GM12878 (cell line): ENCODE data around the gene PPP1R3F. TPM values are rescaled to one million over a fixed set of nuclear protein-coding genes. Genes with fewer than 3 reads are reported as not detected.

Experiments used
- ATAC-seq: fragments of 200-7000 bp; cut with Tn5 transposase; 3 replicates; pipeline ENCODE4 v1.9.1; 2020; ENCODE audit warnings: mild to moderate bottlenecking, moderate library complexity
- BruUV-seq: library from RNA; stranded (reverse); fragments of 400-500 nt; replicated peaks from 2 replicates; lab custom pipeline; 2021; lab: Mats Ljungman, UMichigan
- CTCF ChIA-PET: fragments of 300-600 bp; sonication (Branson Sonifier 250); formaldehyde crosslinking; extraction: SDS; loops from one replicate; lab custom pipeline; 2021; ENCODE audit warnings: inconsistent platforms; lab: Yijun Ruan, JAX
- POLR2A ChIA-PET: fragments of 350-600 bp; formaldehyde crosslinking; extraction: SDS; loops from one replicate; lab custom pipeline; 2021; ENCODE audit warnings: inconsistent platforms; lab: Charles Lee
- RAD21 ChIA-PET: fragments of 300-600 bp; sonication (Branson Sonifier 250); formaldehyde crosslinking; loops from one replicate; lab custom pipeline; 2023; ENCODE audit warnings: antibody characterized with exemption; ENCODE audit not compliant: unreplicated experiment; lab: Charles Lee
- SMC1A ChIA-PET: fragments of 300-600 bp; sonication (Branson Sonifier 250); formaldehyde crosslinking; loops from one replicate; lab custom pipeline; 2023; ENCODE audit not compliant: unreplicated experiment, uncharacterized antibody; lab: Charles Lee
- DNase-seq: peaks from one replicate; pipeline ENCODE4 v3.0.0-alpha.2; 2011; ENCODE audit warnings: low read depth, low spot score
- FAIRE-seq: peaks from 3 replicates; lab custom pipeline; 2011; peaks lifted over from hg19 to GRCh38; lab: Jason Lieb, UNC
- H2AFZ ChIP-seq: 2 replicates; pipeline ENCODE4 v1.6.0; 2011; ENCODE audit warnings: low read depth, low read length, control low read depth; ENCODE audit not compliant: control insufficient read depth
- H3K27ac ChIP-seq: 2 replicates; pipeline ENCODE4 v1.5.1; 2011; ENCODE audit warnings: control low read depth; ENCODE audit not compliant: control insufficient read depth, insufficient read depth
- H3K27me3 ChIP-seq, 2 experiments: replicated peaks in 1 of 2; 2 replicates each; pipeline versions ENCODE4 v1.6.0 to v1.6.1; 2011; ENCODE audit warnings: low read length in 1 of 2; ENCODE audit not compliant: control insufficient read depth in 2 of 2, insufficient read depth in 2 of 2
- H3K36me3 ChIP-seq, 2 experiments: 2 replicates each; pipeline ENCODE4 v1.5.1; 2011; ENCODE audit warnings: low read length in 1 of 2; ENCODE audit not compliant: control insufficient read depth in 2 of 2, insufficient read depth in 2 of 2
- H3K4me1 ChIP-seq: 2 replicates; pipeline ENCODE4 v1.6.1; 2011; ENCODE audit warnings: mild to moderate bottlenecking, low read length, moderate library complexity, mixed read lengths; ENCODE audit not compliant: control insufficient read depth, insufficient read depth
- H3K4me2 ChIP-seq: 2 replicates; pipeline ENCODE4 v1.6.0; 2011; ENCODE audit warnings: control low read depth; ENCODE audit not compliant: control insufficient read depth, insufficient read depth
- H3K4me3 ChIP-seq: fragments of 200-600 bp; sonication (generic); 2 replicates; pipeline ENCODE4 v1.5.1; 2016
- H3K79me2 ChIP-seq: 2 replicates; pipeline ENCODE4 v1.6.0; 2011; ENCODE audit warnings: low read length; ENCODE audit not compliant: control insufficient read depth, insufficient read depth
- H3K9ac ChIP-seq: 2 replicates; pipeline ENCODE4 v1.8.0; 2011; ENCODE audit warnings: low read length, control low read depth, mixed read lengths; ENCODE audit not compliant: control insufficient read depth, insufficient read depth
- H3K9me3 ChIP-seq: replicated peaks from 3 replicates; pipeline ENCODE4 v1.5.1; 2011; ENCODE audit warnings: mild to moderate bottlenecking, low read length; ENCODE audit not compliant: control insufficient read depth, insufficient read depth
- H4K20me1 ChIP-seq: 2 replicates; pipeline ENCODE4 v1.6.0; 2011; ENCODE audit not compliant: control insufficient read depth, insufficient read depth
- CBX5 ChIP-seq: sonication (generic); IDR thresholded peaks from 2 replicates; pipeline ENCODE4 v1.6.1; 2016; ENCODE audit warnings: low read depth, moderate library complexity, mild to moderate bottlenecking, inconsistent platforms
- CREB1 ChIP-seq: IDR thresholded peaks from 2 replicates; pipeline ENCODE4 v1.6.1; 2012; ENCODE audit warnings: low read depth, mild to moderate bottlenecking, inconsistent platforms
- HDGF ChIP-seq: fragments of 450-650 bp; IDR thresholded peaks from 2 replicates; pipeline ENCODE4 v1.6.1; 2016; ENCODE audit warnings: antibody characterized with exemption
- MAX ChIP-seq: IDR thresholded peaks from 2 replicates; pipeline ENCODE4 v1.6.1; 2012; ENCODE audit warnings: low read depth, low read length, improper control_type of control experiment
- MEF2A ChIP-seq: IDR thresholded peaks from 2 replicates; pipeline ENCODE4 v1.6.1; 2011; ENCODE audit warnings: low read depth, mild to moderate bottlenecking, low read length, moderate library complexity; ENCODE audit not compliant: insufficient read depth
- MEF2B ChIP-seq: fragments of 450-650 bp; IDR thresholded peaks from 2 replicates; pipeline ENCODE4 v1.6.1; 2018; ENCODE audit warnings: mild to moderate bottlenecking, moderate library complexity; ENCODE audit not compliant: partially characterized antibody, poor library complexity, severe bottlenecking
- RUNX3 ChIP-seq: IDR thresholded peaks from 2 replicates; pipeline ENCODE4 v1.6.1; 2012; ENCODE audit warnings: low read length, inconsistent platforms
- SRF ChIP-seq, 2 experiments: IDR thresholded peaks; 2 replicates each; pipeline ENCODE4 v1.6.1; 2011; ENCODE audit warnings: low read depth in 2 of 2, low read length in 2 of 2, mild to moderate bottlenecking in 1 of 2, moderate library complexity in 1 of 2
- YY1 ChIP-seq: IDR thresholded peaks from 2 replicates; pipeline ENCODE4 v1.6.1; 2011; ENCODE audit warnings: low read depth, mild to moderate bottlenecking, low read length
- ZNF217 ChIP-seq: fragments of 450-650 bp; IDR thresholded peaks from 2 replicates; pipeline ENCODE4 v1.6.1; 2017; ENCODE audit warnings: antibody characterized with exemption, mild to moderate bottlenecking
- ZZZ3 ChIP-seq: IDR thresholded peaks from 2 replicates; pipeline ENCODE4 v1.6.1; 2011; ENCODE audit warnings: low read depth; ENCODE audit not compliant: control insufficient read depth, insufficient read length
- WGBS: methylation state at CpG from one replicate; pipeline ENCODE4 v1.1.6; 2016; ENCODE audit warnings: low lambda C conversion rate; ENCODE audit not compliant: insufficient replicate concordance, insufficient coverage; ENCODE audit errors: missing lambda C conversion rate; 5-methylcytosine and 5-hydroxymethylcytosine counted together
- in situ Hi-C: fragments of 300-500 bp; cut with MboI; formaldehyde crosslinking; loops from 9 replicates; pipeline ENCODE4 v1.14.3; 2018; ENCODE audit warnings: mixed read lengths
- intact Hi-C: fragments of 100-400 bp; cut with micrococcal nuclease; formaldehyde crosslinking; loops from one replicate; pipeline ENCODE4 v1.14.2; 2022; ENCODE audit not compliant: unreplicated experiment
- polyA plus RNA-seq, 11 experiments: library from polyadenylated mRNA; depleted of rRNA in 4 of 11; unstranded in 6 of 11; stranded (reverse) in 5 of 11; fragments of >200 nt; fragmentation: Nextera tagmentation in 4 of 11; fragmentation: Illumina TruSeq in 1 of 11; extraction: Ambion mirVana in 4 of 11; extraction: Trizol in 1 of 11; gene quantifications; 1 replicate in 1 of 11; 2 replicates in 10 of 11; pipeline versions ENCODE4 v1.2.1 to v1.2.3, GENCODE V29; 2011 to 2016; ENCODE audit warnings: inconsistent platforms in 2 of 11, missing spikeins in 2 of 11, low read depth in 1 of 11
- total RNA-seq, 4 experiments: library from RNA; depleted of rRNA in 3 of 4; stranded (reverse); fragments of >200 nt in 3 of 4; fragmentation: Illumina TruSeq in 1 of 4; extraction: Trizol in 1 of 4; gene quantifications; 2 replicates each; pipeline versions ENCODE4 v1.2.1 to v1.2.3, GENCODE V29; 2013 to 2021

PPP1R3F gene
- total and polyA plus RNA-seq, 10 of the 15 experiments (the other 5 are each of a cell fraction or from before 2014, with no cell fraction given) = 0.18 to 4.4 (median 1.00) TPM

- TF ChIP-seq MEF2A (no peak), ZZZ3 (no peak), YY1 (no peak), MAX (no peak)
Observed at GRCh38 chrX:49250578-49250977, 19.0 kb upstream of the PPP1R3F start (continued).

- FAIRE-seq (no peak), ATAC-seq (no peak), DNase-seq (no peak)
- intact Hi-C loops (no loop called here), in situ Hi-C loops (no loop called here)
- RAD21 ChIA-PET = no interaction called here
- H3K36me3 ChIP-seq = peaks cover 0 to 2% of the 10 kb centered on the region in 2 experiments; a peak in 1 of 4 replicates
- H4K20me1 ChIP-seq = no peaks in the 10 kb centered on the region
- TF ChIP-seq CREB1 (no peak), CBX5 (no peak), MEF2B (no peak), RUNX3 (no peak), ZNF217 (no peak), SRF (IDR thresholded peaks at IDR 0.05; ENCODE audit: low read depth in 2 of 2, low read length in 2 of 2) (no peak), HDGF (no peak)
- no peak overlapping the region for H3K9ac ChIP-seq
- H3K79me2 ChIP-seq = no peaks in the 10 kb centered on the region
- no peaks in the 10 kb centered on the region for H3K27me3 ChIP-seq
- no peaks in the 10 kb centered on the region for H3K9me3 ChIP-seq
- H3K4me2 ChIP-seq = no peak overlapping the region
- no peak overlapping the region for H3K4me3 ChIP-seq
- CTCF ChIA-PET = no interaction called here
- no peaks in the 10 kb centered on the region for H3K4me1 ChIP-seq
- POLR2A ChIA-PET = no interaction called here
- H3K27ac ChIP-seq = no peak overlapping the region
- 72% methylated on average over 13 of the region's 13 CpGs for WGBS
- no peak overlapping the region for H2AFZ ChIP-seq
- no TSS peak for BruUV-seq
- SMC1A ChIA-PET = no interaction called here
Observed at GRCh38 chrX:49251325-49251724, 18.3 kb upstream of the PPP1R3F start.
